Measurements from ENCODE around the gene AGAP1.

- TF ChIP-seq CTCF (IDR thresholded peaks at IDR 0.05) = no peak
- no peak for TF ChIP-seq POLR2AphosphoS5 (IDR thresholded peaks at IDR 0.05)
- no peak for TF ChIP-seq POLR2A (IDR thresholded peaks at IDR 0.05)
- TF ChIP-seq EP300 (IDR thresholded peaks at IDR 0.05) = no peak
Measured at GRCh38 chr2:236177604-236177966, 683.7 kb downstream of the AGAP1 start.

All from sigmoid colon (tissue), 4 donors.